ENCODE data around the gene PGM5.

The PGM5 gene

DNA sequence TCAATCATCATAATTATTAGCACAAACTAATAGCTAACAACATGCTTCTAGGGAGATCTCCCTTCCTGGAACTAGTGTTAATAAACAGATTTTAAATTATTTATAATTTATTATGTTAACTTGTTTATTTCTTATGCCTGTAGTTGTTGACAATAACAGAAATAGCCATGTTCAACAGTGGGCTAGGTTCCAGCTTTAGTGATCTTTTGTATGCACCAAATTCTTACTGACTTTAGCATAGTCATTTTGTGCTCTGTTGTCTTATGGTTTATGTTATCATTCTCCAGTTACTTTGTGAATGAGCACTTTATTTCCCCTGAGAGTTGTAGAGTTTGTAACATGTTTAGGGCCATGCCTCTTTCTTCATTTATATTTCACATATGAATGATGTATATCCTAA lies 113.7 kb downstream of the PGM5 start:
- Histone ChIP-seq H3K27ac (ENCODE audit: low read length) (no peak overlapping the region), H3K9me3 (ENCODE audit: control insufficient read depth, insufficient read depth, low read length) (no peaks in the 10 kb centered on the region), H3K36me3 (ENCODE audit: control insufficient read depth, insufficient read depth, low read length) (no peaks in the 10 kb centered on the region), H3K4me3 (ENCODE audit: low read length) (no peak overlapping the region), H3K27me3 (ENCODE audit: control insufficient read depth, insufficient read depth, low read length) (no peaks in the 10 kb centered on the region), H3K4me1 (ENCODE audit: control insufficient read depth, insufficient read depth, low read length) (no peaks in the 10 kb centered on the region)
- no peak for DNase-seq (ENCODE audit: low read depth, low spot score)

GRCh38 chr9:68470634-68471033 lies 114.2 kb downstream of the PGM5 start:
- no peaks in the 10 kb centered on the region for H3K36me3 ChIP-seq (ENCODE audit: control insufficient read depth, insufficient read depth, low read length)
- WGBS (ENCODE audit: insufficient coverage, insufficient read length), result no CpG with 5 or more reads among the region's 5 CpGs

GRCh38 chr9:68472119-68472518 lies 115.7 kb downstream of the PGM5 start:
- DNase-seq (ENCODE audit: low read depth, low spot score), result no peak
- WGBS (ENCODE audit: insufficient coverage, insufficient read length), result no CpG with 5 or more reads among the region's 2 CpGs
- Histone ChIP-seq H3K4me3 (ENCODE audit: low read length) (no peak overlapping the region), H3K4me1 (ENCODE audit: control insufficient read depth, insufficient read depth, low read length) (no peaks in the 10 kb centered on the region), H3K36me3 (ENCODE audit: control insufficient read depth, insufficient read depth, low read length) (no peaks in the 10 kb centered on the region), H3K27ac (ENCODE audit: low read length) (no peak overlapping the region), H3K27me3 (ENCODE audit: control insufficient read depth, insufficient read depth, low read length) (no peaks in the 10 kb centered on the region), H3K9me3 (ENCODE audit: control insufficient read depth, insufficient read depth, low read length) (no peaks in the 10 kb centered on the region)

More at GRCh38 chr9:68470634-68471033, 114.2 kb downstream of the PGM5 start:
- no peaks in the 10 kb centered on the region for H3K4me1 ChIP-seq (ENCODE audit: control insufficient read depth, insufficient read depth, low read length)
- H3K27ac ChIP-seq (ENCODE audit: low read length), result no peak overlapping the region
- no peaks in the 10 kb centered on the region for H3K27me3 ChIP-seq (ENCODE audit: control insufficient read depth, insufficient read depth, low read length)
- H3K9me3 ChIP-seq (ENCODE audit: control insufficient read depth, insufficient read depth, low read length), result no peaks in the 10 kb centered on the region
- DNase-seq (ENCODE audit: low read depth, low spot score), result no peak
- no peak overlapping the region for H3K4me3 ChIP-seq (ENCODE audit: low read length)

GRCh38 chr9:68473790-68474189 lies 117.4 kb downstream of the PGM5 start:
- Histone ChIP-seq H3K27ac (ENCODE audit: low read length) (no peak overlapping the region), H3K4me1 (ENCODE audit: control insufficient read depth, insufficient read depth, low read length) (no peaks in the 10 kb centered on the region; the same call in 1 of the 2 replicates), H3K9me3 (ENCODE audit: control insufficient read depth, insufficient read depth, low read length) (no peaks in the 10 kb centered on the region), H3K4me3 (ENCODE audit: low read length) (no peak overlapping the region), H3K36me3 (ENCODE audit: control insufficient read depth, insufficient read depth, low read length) (no peaks in the 10 kb centered on the region), H3K27me3 (ENCODE audit: control insufficient read depth, insufficient read depth, low read length) (no peaks in the 10 kb centered on the region)
- no peak for DNase-seq (ENCODE audit: low read depth, low spot score)
- no CpG with 5 or more reads among the region's 3 CpGs for WGBS (ENCODE audit: insufficient coverage, insufficient read length)

GRCh38 chr9:68476422-68476821 lies 120.0 kb downstream of the PGM5 start:
- Histone ChIP-seq H3K4me3 (ENCODE audit: low read length) (no peak overlapping the region), H3K36me3 (ENCODE audit: control insufficient read depth, insufficient read depth, low read length) (no peaks in the 10 kb centered on the region), H3K9me3 (ENCODE audit: control insufficient read depth, insufficient read depth, low read length) (no peaks in the 10 kb centered on the region), H3K4me1 (ENCODE audit: control insufficient read depth, insufficient read depth, low read length) (no peaks in the 10 kb centered on the region; the same call in 1 of the 2 replicates), H3K27ac (ENCODE audit: low read length) (no peak overlapping the region), H3K27me3 (ENCODE audit: control insufficient read depth, insufficient read depth, low read length) (no peaks in the 10 kb centered on the region)
- WGBS (ENCODE audit: insufficient coverage, insufficient read length), result no CpG with 5 or more reads among the region's 1 CpG
- DNase-seq (ENCODE audit: low read depth, low spot score), result no peak

GRCh38 chr9:68476847-68477246 lies 120.4 kb downstream of the PGM5 start:
- no peak for DNase-seq (ENCODE audit: low read depth, low spot score)
- WGBS (ENCODE audit: insufficient coverage, insufficient read length), result no CpG with 5 or more reads among the region's 2 CpGs

GRCh38 chr9:68480807-68481206 lies 124.4 kb downstream of the PGM5 start:
- Histone ChIP-seq H3K9me3 (ENCODE audit: control insufficient read depth, insufficient read depth, low read length) (no peaks in the 10 kb centered on the region), H3K27me3 (ENCODE audit: control insufficient read depth, insufficient read depth, low read length) (no peaks in the 10 kb centered on the region), H3K36me3 (ENCODE audit: control insufficient read depth, insufficient read depth, low read length) (no peaks in the 10 kb centered on the region), H3K27ac (ENCODE audit: low read length) (no peak overlapping the region), H3K4me3 (ENCODE audit: low read length) (no peak overlapping the region), H3K4me1 (ENCODE audit: control insufficient read depth, insufficient read depth, low read length) (no peaks in the 10 kb centered on the region; the same call in 1 of the 2 replicates)
- no peak for DNase-seq (ENCODE audit: low read depth, low spot score)
- no CpG with 5 or more reads among the region's 3 CpGs for WGBS (ENCODE audit: insufficient coverage, insufficient read length)

More at GRCh38 chr9:68476847-68477246, 120.4 kb downstream of the PGM5 start:
- Histone ChIP-seq H3K4me3 (ENCODE audit: low read length) (no peak overlapping the region), H3K36me3 (ENCODE audit: control insufficient read depth, insufficient read depth, low read length) (no peaks in the 10 kb centered on the region), H3K27ac (ENCODE audit: low read length) (no peak overlapping the region), H3K4me1 (ENCODE audit: control insufficient read depth, insufficient read depth, low read length) (no peaks in the 10 kb centered on the region; the same call in 1 of the 2 replicates), H3K9me3 (ENCODE audit: control insufficient read depth, insufficient read depth, low read length) (no peaks in the 10 kb centered on the region), H3K27me3 (ENCODE audit: control insufficient read depth, insufficient read depth, low read length) (no peaks in the 10 kb centered on the region)

DNA sequence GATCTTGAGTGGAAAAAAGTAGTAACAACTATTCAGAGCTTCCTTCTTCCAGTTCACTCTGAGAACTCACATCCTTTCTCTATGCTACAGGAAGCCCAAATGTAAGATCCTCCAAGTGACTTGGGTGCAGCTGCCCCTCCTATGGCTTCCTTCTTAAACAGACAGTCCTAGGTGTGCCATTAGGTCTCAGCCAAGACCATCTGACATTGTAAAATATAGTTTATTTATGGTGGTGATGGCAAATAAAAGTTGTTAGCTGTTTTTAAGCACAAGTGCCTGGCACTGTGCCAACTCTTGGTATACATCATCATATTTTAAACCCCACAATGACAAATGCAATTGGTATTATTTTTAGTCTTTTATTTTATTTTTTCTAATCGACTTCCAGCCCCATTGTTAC lies 126.1 kb downstream of the PGM5 start:
- Histone ChIP-seq H3K4me1 (ENCODE audit: control insufficient read depth, insufficient read depth, low read length) (no peaks in the 10 kb centered on the region; the same call in 1 of the 2 replicates), H3K27ac (ENCODE audit: low read length) (no peak overlapping the region), H3K36me3 (ENCODE audit: control insufficient read depth, insufficient read depth, low read length) (no peaks in the 10 kb centered on the region), H3K4me3 (ENCODE audit: low read length) (no peak overlapping the region), H3K9me3 (ENCODE audit: control insufficient read depth, insufficient read depth, low read length) (no peaks in the 10 kb centered on the region), H3K27me3 (ENCODE audit: control insufficient read depth, insufficient read depth, low read length) (no peaks in the 10 kb centered on the region)
- WGBS (ENCODE audit: insufficient coverage, insufficient read length), result no CpG with 5 or more reads among the region's 1 CpG
- no peak for DNase-seq (ENCODE audit: low read depth, low spot score)

GRCh38 chr9:68488126-68488525 lies 131.7 kb downstream of the PGM5 start:
- no peaks in the 10 kb centered on the region for H3K9me3 ChIP-seq (ENCODE audit: control insufficient read depth, insufficient read depth, low read length)
- WGBS (ENCODE audit: insufficient coverage, insufficient read length), result no CpG with 5 or more reads among the region's 2 CpGs

DNA sequence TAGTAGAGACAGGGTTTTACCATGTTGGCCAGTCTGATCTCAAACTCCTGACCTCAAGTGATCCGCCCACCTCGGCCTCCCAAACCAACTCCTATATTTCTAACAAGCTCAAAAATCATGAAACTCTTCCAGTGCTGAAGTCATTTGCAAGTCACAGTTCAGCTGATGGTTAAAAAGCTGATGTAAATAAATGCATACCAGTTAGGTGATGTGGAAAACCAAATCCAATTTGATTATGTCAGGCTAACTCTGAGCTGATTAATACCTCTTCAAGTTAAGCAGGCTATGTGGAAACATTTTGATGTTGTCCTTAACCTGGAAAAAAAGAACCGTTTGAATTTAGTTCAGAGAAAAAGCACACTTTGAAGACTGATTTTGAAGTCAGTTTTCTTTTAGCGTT lies 133.2 kb downstream of the PGM5 start:
- DNase-seq (ENCODE audit: low read depth, low spot score), result no peak
- Histone ChIP-seq H3K4me1 (ENCODE audit: control insufficient read depth, insufficient read depth, low read length) (no peaks in the 10 kb centered on the region), H3K27me3 (ENCODE audit: control insufficient read depth, insufficient read depth, low read length) (peaks cover 1% of the 10 kb centered on the region; the same call in 1 of the 2 replicates), H3K36me3 (ENCODE audit: control insufficient read depth, insufficient read depth, low read length) (no peaks in the 10 kb centered on the region), H3K4me3 (ENCODE audit: low read length) (no peak overlapping the region), H3K9me3 (ENCODE audit: control insufficient read depth, insufficient read depth, low read length) (no peaks in the 10 kb centered on the region), H3K27ac (ENCODE audit: low read length) (no peak overlapping the region)
- WGBS (ENCODE audit: insufficient coverage, insufficient read length), result no CpG with 5 or more reads among the region's 4 CpGs

More at GRCh38 chr9:68488126-68488525, 131.7 kb downstream of the PGM5 start:
- no peaks in the 10 kb centered on the region; the same call in 1 of the 2 replicates for H3K27me3 ChIP-seq (ENCODE audit: control insufficient read depth, insufficient read depth, low read length)
- H3K4me3 ChIP-seq (ENCODE audit: low read length), result no peak overlapping the region
- H3K36me3 ChIP-seq (ENCODE audit: control insufficient read depth, insufficient read depth, low read length), result no peaks in the 10 kb centered on the region
- no peak for DNase-seq (ENCODE audit: low read depth, low spot score)
- H3K27ac ChIP-seq (ENCODE audit: low read length), result no peak overlapping the region
- H3K4me1 ChIP-seq (ENCODE audit: control insufficient read depth, insufficient read depth, low read length), result no peaks in the 10 kb centered on the region

- Histone ChIP-seq H3K4me3 (ENCODE audit: low read length) (no peak overlapping the region), H3K27me3 (ENCODE audit: control insufficient read depth, insufficient read depth, low read length) (peaks cover 3% of the 10 kb centered on the region; the same call in 1 of the 2 replicates), H3K36me3 (ENCODE audit: control insufficient read depth, insufficient read depth, low read length) (no peaks in the 10 kb centered on the region), H3K4me1 (ENCODE audit: control insufficient read depth, insufficient read depth, low read length) (no peaks in the 10 kb centered on the region), H3K9me3 (ENCODE audit: control insufficient read depth, insufficient read depth, low read length) (no peaks in the 10 kb centered on the region), H3K27ac (ENCODE audit: low read length) (no peak overlapping the region)
- WGBS (ENCODE audit: insufficient coverage, insufficient read length), result no CpG with 5 or more reads among the region's 6 CpGs
- no peak for DNase-seq (ENCODE audit: low read depth, low spot score)
Observed at GRCh38 chr9:68492806-68493205, 136.4 kb downstream of the PGM5 start.
